Ishikawa (cell line): Measurements from ENCODE around the gene IGFBP7.

Source experiments
- EGR1 ChIP-seq: IDR thresholded peaks from 2 replicates; pipeline ENCODE4 v1.6.1; 2012
- EP300 ChIP-seq: IDR thresholded peaks from 2 replicates; pipeline ENCODE4 v1.6.1; 2012; ENCODE audit warnings: borderline replicate concordance
- MAX ChIP-seq: IDR thresholded peaks from 2 replicates; pipeline ENCODE4 v1.6.1; 2012
- NFIC ChIP-seq: IDR thresholded peaks from 2 replicates; pipeline ENCODE4 v1.6.1; 2012
- RAD21 ChIP-seq: IDR thresholded peaks from 2 replicates; pipeline ENCODE4 v1.6.1; 2012; ENCODE audit warnings: low read depth
- TAF1 ChIP-seq: IDR thresholded peaks from 2 replicates; pipeline ENCODE4 v1.6.1; 2012; ENCODE audit warnings: low read depth, mild to moderate bottlenecking
- TCF12 ChIP-seq: IDR thresholded peaks from 2 replicates; pipeline ENCODE4 v1.6.1; 2012; ENCODE audit warnings: low read depth
- TEAD4 ChIP-seq: IDR thresholded peaks from 2 replicates; pipeline ENCODE4 v1.6.1; 2012
- USF1 ChIP-seq: IDR thresholded peaks from 2 replicates; pipeline ENCODE4 v1.6.1; 2012
- ZBTB7A ChIP-seq: IDR thresholded peaks from 2 replicates; pipeline ENCODE4 v1.6.1; 2012; ENCODE audit warnings: low read depth

DNA sequence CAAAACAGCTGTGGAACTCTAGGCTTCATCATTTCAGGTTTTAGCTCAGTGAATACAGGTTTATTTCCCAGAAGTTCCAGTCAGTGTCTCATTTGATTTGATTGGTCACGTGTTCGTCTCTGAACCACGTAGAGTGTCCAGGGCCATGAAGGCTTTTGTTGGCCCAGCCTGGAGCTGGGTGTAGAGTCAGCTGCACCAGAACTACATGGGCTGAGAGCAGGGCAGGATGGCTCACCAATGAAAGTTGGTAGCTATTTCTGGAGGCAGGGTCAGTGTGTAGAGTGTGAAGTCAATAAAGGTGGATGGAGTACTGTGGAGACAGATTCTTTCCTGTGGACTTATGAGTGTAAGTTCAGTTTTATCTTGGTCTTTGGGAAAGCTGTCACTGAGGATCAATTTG lies 43.0 kb upstream of the IGFBP7 start:
- no peak for TF ChIP-seq EGR1
- TF ChIP-seq EP300 = no peak
- TF ChIP-seq TAF1 = no peak
- TF ChIP-seq NFIC = no peak
- TF ChIP-seq MAX = no peak
- TF ChIP-seq TCF12 = no peak
- TF ChIP-seq USF1 = no peak
- no peak for TF ChIP-seq ZBTB7A
- TF ChIP-seq RAD21 = no peak
- TF ChIP-seq TEAD4 = no peak
